Measurements from ENCODE around the gene CTDSPL. TPM values are rescaled to one million over a fixed set of nuclear protein-coding genes. Genes with fewer than 3 reads are reported as not detected.

Gene CTDSPL
- total and polyA plus RNA-seq, 4 donors: 8.4 to 17.2 (median 14.2) TPM

GRCh38 chr3:37823189-37823588 lies 38.5 kb upstream of the CTDSPL start:
- DNase-seq (ENCODE audit: low spot score): no peak
- no peaks in the 10 kb centered on the region for H3K9me3 ChIP-seq (ENCODE audit: control insufficient read depth in 4 of 4, low read length in 3 of 4)
- peaks cover 0 to 7% (median 2%) of the 10 kb centered on the region in 4 donors for H3K36me3 ChIP-seq (ENCODE audit: control insufficient read depth in 4 of 4, insufficient read depth in 3 of 4, low read depth in 1 of 4, low read length in 3 of 4)
- no peak overlapping the region for H3K4me3 ChIP-seq (ENCODE audit: low read depth in 1 of 3, low read length in 3 of 3)
- H3K9ac ChIP-seq (ENCODE audit: low read depth in 1 of 2, low read length in 2 of 2): no peak overlapping the region
- no peaks in the 10 kb centered on the region for H3K4me1 ChIP-seq (ENCODE audit: control insufficient read depth in 4 of 4, insufficient read depth in 4 of 4, low read length in 3 of 4)
- no peak overlapping the region for H3K27ac ChIP-seq (ENCODE audit: low read depth in 1 of 2, low read length in 2 of 2)
- WGBS: 89% methylated on average over 4 of the region's 4 CpGs
- no peak for TF ChIP-seq RAD21 (IDR thresholded peaks at IDR 0.05)
- TF ChIP-seq FOXA1 (IDR thresholded peaks at IDR 0.05): no peak
- TF ChIP-seq RXRA (IDR thresholded peaks at IDR 0.05): no peak
- TF ChIP-seq HNF4G (IDR thresholded peaks at IDR 0.05): no peak
- TF ChIP-seq EGR1 (IDR thresholded peaks at IDR 0.05; ENCODE audit: low read depth in 2 of 2): no peak
- TF ChIP-seq MAX (IDR thresholded peaks at IDR 0.05): no peak
- no peak for TF ChIP-seq SP1 (IDR thresholded peaks at IDR 0.05)
- TF ChIP-seq JUND (IDR thresholded peaks at IDR 0.05): no peak
- TF ChIP-seq, protein P1, sequence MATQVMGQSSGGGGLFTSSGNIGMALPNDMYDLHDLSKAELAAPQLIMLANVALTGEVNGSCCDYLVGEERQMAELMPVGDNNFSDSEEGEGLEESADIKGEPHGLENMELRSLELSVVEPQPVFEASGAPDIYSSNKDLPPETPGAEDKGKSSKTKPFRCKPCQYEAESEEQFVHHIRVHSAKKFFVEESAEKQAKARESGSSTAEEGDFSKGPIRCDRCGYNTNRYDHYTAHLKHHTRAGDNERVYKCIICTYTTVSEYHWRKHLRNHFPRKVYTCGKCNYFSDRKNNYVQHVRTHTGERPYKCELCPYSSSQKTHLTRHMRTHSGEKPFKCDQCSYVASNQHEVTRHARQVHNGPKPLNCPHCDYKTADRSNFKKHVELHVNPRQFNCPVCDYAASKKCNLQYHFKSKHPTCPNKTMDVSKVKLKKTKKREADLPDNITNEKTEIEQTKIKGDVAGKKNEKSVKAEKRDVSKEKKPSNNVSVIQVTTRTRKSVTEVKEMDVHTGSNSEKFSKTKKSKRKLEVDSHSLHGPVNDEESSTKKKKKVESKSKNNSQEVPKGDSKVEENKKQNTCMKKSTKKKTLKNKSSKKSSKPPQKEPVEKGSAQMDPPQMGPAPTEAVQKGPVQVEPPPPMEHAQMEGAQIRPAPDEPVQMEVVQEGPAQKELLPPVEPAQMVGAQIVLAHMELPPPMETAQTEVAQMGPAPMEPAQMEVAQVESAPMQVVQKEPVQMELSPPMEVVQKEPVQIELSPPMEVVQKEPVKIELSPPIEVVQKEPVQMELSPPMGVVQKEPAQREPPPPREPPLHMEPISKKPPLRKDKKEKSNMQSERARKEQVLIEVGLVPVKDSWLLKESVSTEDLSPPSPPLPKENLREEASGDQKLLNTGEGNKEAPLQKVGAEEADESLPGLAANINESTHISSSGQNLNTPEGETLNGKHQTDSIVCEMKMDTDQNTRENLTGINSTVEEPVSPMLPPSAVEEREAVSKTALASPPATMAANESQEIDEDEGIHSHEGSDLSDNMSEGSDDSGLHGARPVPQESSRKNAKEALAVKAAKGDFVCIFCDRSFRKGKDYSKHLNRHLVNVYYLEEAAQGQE (IDR thresholded peaks at IDR 0.05): no peak
- TF ChIP-seq NR2F2 (IDR thresholded peaks at IDR 0.05): no peak
- TF ChIP-seq GABPA (IDR thresholded peaks at IDR 0.05 in 1 of 2, conservative IDR thresholded peaks at IDR 0.05 in 1 of 2): no peak
- no peak for TF ChIP-seq TAF1 (conservative IDR thresholded peaks at IDR 0.05)
- no peaks in the 10 kb centered on the region for H3K27me3 ChIP-seq (ENCODE audit: control insufficient read depth in 4 of 4, insufficient read depth in 4 of 4, low read length in 3 of 4)

GRCh38 chr3:37824090-37824953 lies 37.4 kb upstream of the CTDSPL start:
- WGBS: 87% methylated on average over 9 of the region's 9 CpGs
- TF ChIP-seq FOXA1 (IDR thresholded peaks at IDR 0.05) (no peak), HNF4A (conservative IDR thresholded peaks at IDR 0.05) (no peak), RAD21 (IDR thresholded peaks at IDR 0.05) (no peak), MAX (IDR thresholded peaks at IDR 0.05) (no peak), EGR1 (IDR thresholded peaks at IDR 0.05; ENCODE audit: low read depth in 2 of 2) (no peak), FOXA2 (IDR thresholded peaks at IDR 0.05) (no peak), NR2F2 (IDR thresholded peaks at IDR 0.05) (no peak), RXRA (IDR thresholded peaks at IDR 0.05) (no peak)
- no peak for DNase-seq (ENCODE audit: low spot score)

More at GRCh38 chr3:37824090-37824953, 37.4 kb upstream of the CTDSPL start:
- Histone ChIP-seq H3K27me3 (ENCODE audit: control insufficient read depth in 4 of 4, insufficient read depth in 4 of 4, low read length in 3 of 4) (no peaks in the 10 kb centered on the region), H3K4me1 (ENCODE audit: control insufficient read depth in 4 of 4, insufficient read depth in 4 of 4, low read length in 3 of 4) (no peaks in the 10 kb centered on the region), H3K4me3 (ENCODE audit: low read depth in 1 of 3, low read length in 3 of 3) (no peak overlapping the region), H3K36me3 (ENCODE audit: control insufficient read depth in 4 of 4, insufficient read depth in 3 of 4, low read depth in 1 of 4, low read length in 3 of 4) (peaks cover 0 to 7% (median 2%) of the 10 kb centered on the region in 4 donors), H3K9ac (ENCODE audit: low read depth in 1 of 2, low read length in 2 of 2) (no peak overlapping the region), H3K9me3 (ENCODE audit: control insufficient read depth in 4 of 4, low read length in 3 of 4) (no peaks in the 10 kb centered on the region), H3K27ac (ENCODE audit: low read depth in 1 of 2, low read length in 2 of 2) (no peak overlapping the region)
